GM18502 (cell line): Measurements from ENCODE around the gene TRIM37.
"Not testable (repeated sequence)": the region's sequence is repeated elsewhere in the genome, so short reads cannot be mapped to it uniquely, and the experiment has no call there.

ENCODE experiments used
- ATAC-seq: cut with Tn5 transposase; IDR thresholded peaks from one replicate; pipeline ENCODE4 v1.9.1; 2021; ENCODE audit warnings: mild to moderate bottlenecking; ENCODE audit not compliant: unreplicated experiment, poor library complexity

Gene TRIM37

GRCh38 chr17:58960068-58960467 is 146.6 kb downstream of the TRIM37 start:
- no peak for ATAC-seq

GRCh38 chr17:58957725-58958073 is 149.0 kb downstream of the TRIM37 start:
- not testable (repeated sequence) for ATAC-seq

GRCh38 chr17:58956997-58957724 is 149.5 kb downstream of the TRIM37 start:
- ATAC-seq: no peak

- ATAC-seq: not testable (repeated sequence)
Measured at GRCh38 chr17:58954358-58954757, 152.3 kb downstream of the TRIM37 start.

- ATAC-seq: no peak
Measured at GRCh38 chr17:58947824-58948223, 158.9 kb downstream of the TRIM37 start.

- no peak for ATAC-seq
Measured at GRCh38 chr17:58947411-58947810, 159.3 kb downstream of the TRIM37 start.

GRCh38 chr17:58944166-58944565 is 162.5 kb downstream of the TRIM37 start:
- ATAC-seq: no peak

- ATAC-seq: no peak
Measured at GRCh38 chr17:58936295-58936694, 170.4 kb downstream of the TRIM37 start.

- ATAC-seq: no peak
Measured at GRCh38 chr17:58932956-58933355, 173.7 kb downstream of the TRIM37 start.
